Activated T-cell treated with anti-CD3 and anti-CD28 coated beads for 48 hours (primary cell): Measurements from ENCODE around the gene ABAT.
"Not testable (repeated sequence)": the region's sequence is repeated elsewhere in the genome, so short reads cannot be mapped to it uniquely, and the experiment has no call there.

Source experiments
- DNase-seq: peaks from one replicate; pipeline ENCODE4 v3.0.0-alpha.2; 2020; ENCODE audit warnings: low read depth

ABAT gene

DNA sequence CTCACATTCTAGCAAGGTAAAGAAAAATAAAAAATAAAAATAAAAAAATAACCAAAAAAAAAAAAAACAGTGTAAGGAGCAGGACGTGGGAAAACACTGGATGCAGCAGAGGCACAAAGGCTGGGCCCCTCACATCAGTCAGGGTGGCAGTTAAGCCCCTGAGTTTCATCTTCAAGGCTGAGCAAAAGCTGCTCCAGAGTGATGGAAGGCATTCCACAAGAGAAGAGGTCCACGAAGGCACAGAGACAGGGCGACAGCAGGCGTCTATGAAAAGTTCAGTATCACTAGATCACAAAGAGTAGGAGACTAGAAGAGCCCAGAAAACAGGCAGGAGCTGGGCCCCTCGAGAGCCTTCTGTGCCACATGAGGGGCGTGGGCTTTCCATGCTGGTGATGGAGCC is 111.0 kb downstream of the ABAT start:
- no peak for DNase-seq

- not testable (repeated sequence) for DNase-seq
Observed at GRCh38 chr16:8786316-8786715, 111.9 kb downstream of the ABAT start.

DNA sequence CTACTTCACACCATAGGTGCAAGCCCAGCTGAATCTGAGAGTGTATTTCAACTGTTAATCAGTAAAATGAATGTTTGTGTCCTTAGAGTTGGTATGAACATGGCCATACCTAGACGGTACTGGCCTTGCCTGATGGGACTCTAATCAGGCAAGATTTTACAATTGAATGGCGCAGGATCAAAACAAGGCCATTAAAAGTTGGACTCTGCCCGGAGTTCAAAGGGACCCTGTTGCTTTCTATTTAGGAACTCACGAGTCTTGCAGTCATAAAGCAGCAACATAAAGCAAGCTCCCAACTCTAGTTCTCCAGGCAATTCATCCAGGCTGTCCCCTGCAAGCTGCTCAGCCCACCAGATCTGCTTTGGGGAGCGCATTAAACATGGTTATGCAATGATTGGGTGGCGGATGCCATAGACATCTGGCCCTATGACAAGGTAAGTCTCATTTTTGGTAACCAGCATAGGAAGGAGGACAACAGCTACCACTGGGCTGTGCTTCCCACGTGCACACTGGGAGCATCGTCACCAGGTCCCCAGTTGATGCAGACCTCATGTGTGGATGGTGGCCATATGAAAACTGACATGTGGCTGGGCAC is 114.3 kb downstream of the ABAT start:
- no peak for DNase-seq

DNA sequence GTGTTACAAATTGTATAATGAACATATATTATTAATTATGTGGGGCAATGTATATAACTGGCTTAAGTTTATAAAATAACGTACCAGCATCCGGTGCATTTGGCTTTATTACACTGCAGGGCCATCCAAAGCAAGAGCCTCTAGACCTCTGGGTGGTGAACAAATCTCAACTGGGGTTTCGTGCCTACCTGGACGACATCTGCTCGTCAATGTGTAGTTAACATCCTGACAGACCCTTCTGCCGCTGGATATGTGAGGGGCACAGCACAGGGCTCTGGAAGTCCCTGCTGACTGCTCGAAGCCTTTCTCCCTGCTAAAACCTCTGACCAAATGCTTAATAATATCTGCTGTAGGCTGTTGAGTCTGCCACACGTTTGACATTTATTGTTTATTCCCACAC is 120.7 kb downstream of the ABAT start:
- no peak for DNase-seq

GRCh38 chr16:8795818-8796217 is 121.4 kb downstream of the ABAT start:
- DNase-seq, result no peak

GRCh38 chr16:8796469-8797363 is 122.3 kb downstream of the ABAT start:
- DNase-seq, result no peak

GRCh38 chr16:8797364-8798173 is 123.2 kb downstream of the ABAT start, which contains the start of the genes PMM2 and TMEM186:
TSS of gene PMM2 (plus strand) at chr16:8797839. CDS start at chr16:8797883, 44 bp downstream.
TSS of gene TMEM186 (minus strand) at chr16:8797639. CDS start at chr16:8797614, 25 bp downstream.
- peak; percentile 91 for DNase-seq

GRCh38 chr16:8798174-8798527 is 123.7 kb downstream of the ABAT start:
- no peak for DNase-seq

DNA sequence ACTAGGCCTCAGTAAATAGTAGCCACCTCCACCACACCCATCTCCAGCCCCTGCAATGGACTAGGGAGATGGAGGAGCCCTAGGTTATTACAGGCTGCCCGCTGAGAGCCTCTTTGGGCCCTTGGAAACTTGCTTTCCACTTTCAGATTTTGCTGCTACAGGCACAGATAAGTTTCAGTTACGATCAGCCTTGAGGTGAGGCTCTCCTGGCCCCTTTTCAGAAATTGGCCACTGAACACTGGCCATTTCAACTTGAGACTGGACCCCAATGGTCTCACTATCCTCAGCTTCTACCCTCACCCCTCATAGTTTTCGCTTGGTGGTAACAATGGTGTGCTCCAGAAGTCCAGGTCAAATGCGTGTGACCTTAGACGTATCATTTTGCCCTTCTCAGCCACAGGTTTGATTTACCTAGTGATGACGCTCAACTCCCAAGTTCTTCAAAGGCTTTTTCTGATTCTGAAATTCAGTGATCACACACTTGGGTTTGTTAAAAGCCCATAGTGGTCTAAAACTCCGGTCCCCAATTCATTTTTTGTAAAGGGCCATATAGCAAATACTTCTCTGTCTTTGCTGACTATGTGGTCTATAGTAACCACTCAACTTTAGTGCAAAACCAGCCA is 124.2 kb downstream of the ABAT start:
- no peak for DNase-seq

DNA sequence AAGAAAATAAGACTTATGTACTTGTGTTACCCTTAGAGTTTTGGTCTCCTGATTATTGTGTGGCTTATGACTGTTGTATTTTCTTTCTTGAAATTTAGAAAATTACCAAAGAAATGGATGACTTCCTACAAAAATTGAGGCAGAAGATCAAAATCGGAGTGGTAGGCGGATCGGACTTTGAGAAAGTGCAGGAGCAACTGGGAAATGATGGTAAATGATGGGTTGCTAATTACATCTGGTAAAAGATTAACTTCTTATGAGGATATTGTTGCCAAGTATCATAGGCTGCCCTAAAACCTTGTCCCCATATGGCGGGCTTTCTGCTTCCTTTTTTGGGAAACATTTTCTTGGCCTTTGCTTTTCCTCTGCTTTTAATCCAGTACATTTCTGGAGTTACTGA is 127.3 kb downstream of the ABAT start:
- no peak for DNase-seq

- DNase-seq, result not testable (repeated sequence)
Observed at GRCh38 chr16:8803733-8804132, 129.3 kb downstream of the ABAT start.

- DNase-seq, result no peak
Observed at GRCh38 chr16:8804313-8804712, 129.9 kb downstream of the ABAT start.

GRCh38 chr16:8806272-8806983 is 132.0 kb downstream of the ABAT start:
- no peak for DNase-seq

DNA sequence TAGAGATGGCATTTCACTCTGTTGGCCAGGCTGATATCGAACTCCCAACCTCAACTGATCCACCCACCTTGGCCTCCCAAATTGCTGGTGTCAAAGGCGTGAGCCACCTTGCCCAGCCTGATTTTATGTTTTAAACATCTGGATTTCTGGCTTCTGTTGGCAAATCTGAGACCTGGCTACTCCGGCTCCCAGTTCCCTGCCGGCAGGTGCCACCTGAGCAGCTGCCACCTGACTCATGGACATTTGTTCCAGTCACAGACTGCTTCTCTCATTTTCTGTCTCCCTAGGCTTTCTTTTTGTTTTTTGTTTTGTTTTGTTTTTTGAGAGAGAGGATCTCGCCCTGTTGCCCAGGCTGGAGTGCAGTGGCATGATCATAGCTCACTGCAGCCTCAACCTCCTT is 132.8 kb downstream of the ABAT start:
- DNase-seq, result no peak

DNA sequence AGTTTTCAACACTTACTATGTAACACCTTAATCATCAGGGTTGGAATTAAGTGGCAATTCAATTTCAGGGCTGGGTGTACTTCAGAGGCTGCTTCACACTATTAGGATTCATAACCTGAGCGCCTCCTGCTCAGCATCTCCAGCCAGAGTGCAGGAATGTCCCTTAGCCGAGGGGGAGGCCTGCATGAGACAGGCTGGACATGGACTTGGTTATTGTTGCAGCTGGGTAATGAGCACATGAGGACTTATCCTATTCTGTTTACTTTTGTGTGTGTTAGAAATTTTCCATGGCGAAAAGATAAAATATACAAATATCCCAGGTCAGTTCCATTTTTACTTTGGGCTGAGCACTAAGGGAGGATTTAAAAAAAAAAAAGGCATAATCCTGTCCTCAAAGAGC is 133.6 kb downstream of the ABAT start:
- no peak for DNase-seq

- no peak for DNase-seq
Observed at GRCh38 chr16:8808613-8809353, 134.4 kb downstream of the ABAT start.

GRCh38 chr16:8812162-8812843 is 137.9 kb downstream of the ABAT start:
- no peak for DNase-seq

DNA sequence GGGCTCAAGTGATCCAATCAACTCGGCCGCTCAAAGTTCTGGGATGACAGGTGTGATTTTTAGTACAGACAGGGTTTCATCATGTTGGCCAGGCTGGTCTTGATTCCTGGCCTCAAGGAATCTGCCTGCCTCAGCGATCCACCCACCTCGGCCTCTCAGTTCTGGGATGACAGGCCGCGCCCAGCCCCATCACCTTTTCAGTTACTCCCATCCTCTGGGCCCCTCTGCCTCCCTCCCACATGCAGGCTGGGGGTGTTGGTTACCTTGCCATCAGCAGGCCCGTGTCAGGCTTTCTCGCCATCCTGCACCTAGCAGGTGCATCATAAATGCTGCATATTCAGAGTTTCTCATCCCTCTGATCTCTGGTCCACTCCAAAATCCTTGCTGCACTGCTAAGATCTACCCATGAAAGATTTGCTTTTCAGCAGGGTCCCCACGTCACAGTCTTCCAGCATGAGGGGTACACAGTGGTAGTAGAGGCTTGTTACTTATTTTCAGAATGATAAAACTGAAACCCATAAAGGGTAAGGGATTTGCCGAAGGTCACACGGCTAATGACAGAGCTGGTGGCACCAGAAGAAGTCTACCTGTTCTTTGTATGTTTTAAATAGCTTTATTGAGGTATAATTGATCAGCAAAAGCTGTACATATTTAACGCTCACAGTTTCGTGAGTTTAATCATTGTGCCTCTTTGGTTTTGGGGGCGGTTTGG is 139.8 kb downstream of the ABAT start:
- DNase-seq, result peak; percentile 12

DNA sequence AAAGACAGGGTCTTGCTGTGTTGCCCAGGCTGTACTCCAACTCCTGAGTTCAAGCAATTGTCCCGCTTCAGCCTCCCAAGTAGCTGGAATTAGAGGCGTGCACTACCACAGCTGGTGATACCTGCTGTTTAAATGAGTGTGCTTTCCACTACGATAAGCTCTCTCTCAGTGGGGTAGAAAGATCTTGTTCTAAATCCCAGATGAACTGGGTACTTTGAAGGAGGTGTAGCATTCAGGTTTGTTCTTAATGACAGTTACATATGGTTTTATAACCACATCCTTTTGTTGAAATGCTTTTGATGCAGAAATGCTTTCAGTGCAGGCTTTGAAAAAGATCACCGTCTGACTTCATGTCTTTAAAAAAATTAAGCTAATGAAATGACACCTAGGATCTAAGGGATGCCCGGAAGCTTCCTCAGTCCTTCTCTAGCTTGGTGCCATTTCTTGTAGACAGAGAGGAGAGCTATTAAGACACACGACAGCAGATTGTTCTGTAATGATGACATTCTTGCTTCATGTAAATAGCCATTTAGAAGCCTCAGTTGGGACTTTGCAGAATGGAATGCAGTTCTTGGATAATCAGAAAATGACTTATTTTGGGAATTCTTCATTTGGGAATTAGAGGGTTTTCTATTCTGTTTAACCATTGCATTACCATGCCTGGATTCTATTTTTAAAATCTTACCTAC is 142.7 kb downstream of the ABAT start:
- no peak for DNase-seq
